ENCODE results near the gene PRKCE.

DNA sequence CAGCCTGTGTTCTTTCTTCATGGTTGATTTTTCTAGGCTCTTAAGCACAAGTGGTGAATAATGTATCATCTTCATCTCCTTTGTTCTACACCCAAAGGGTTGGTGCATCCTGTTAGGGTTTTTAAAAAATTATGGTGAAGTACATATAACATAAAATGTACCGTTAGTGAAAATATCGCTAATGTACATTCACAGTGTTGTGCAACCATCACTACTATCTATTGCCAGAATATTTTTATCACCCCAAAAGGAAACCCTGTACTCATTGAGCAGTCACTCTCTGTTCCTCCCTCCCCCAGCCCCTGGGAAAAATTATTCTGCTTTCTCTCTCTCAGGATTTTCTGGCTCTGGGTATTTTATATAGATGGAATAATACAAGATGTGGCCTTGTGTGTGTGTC, 98.5 kb downstream of the PRKCE start:
- TF ChIP-seq CTCF (conservative IDR thresholded peaks at IDR 0.05; ENCODE audit: low read depth, low read length) (no peak), EZH2 (IDR thresholded peaks at IDR 0.05; ENCODE audit: borderline replicate concordance, low read depth, low read length, poor library complexity, severe bottlenecking) (no peak)
